ENCODE data around the gene TSPAN17. TPM values are rescaled to one million over a fixed set of nuclear protein-coding genes. Genes with fewer than 3 reads are reported as not detected.

The TSPAN17 gene
- total and polyA plus RNA-seq, 9 of the 15 experiments (the other 6 are each of a cell fraction or from before 2014, with no cell fraction given), result 0.73 to 58.3 (median 34.5) TPM

DNA sequence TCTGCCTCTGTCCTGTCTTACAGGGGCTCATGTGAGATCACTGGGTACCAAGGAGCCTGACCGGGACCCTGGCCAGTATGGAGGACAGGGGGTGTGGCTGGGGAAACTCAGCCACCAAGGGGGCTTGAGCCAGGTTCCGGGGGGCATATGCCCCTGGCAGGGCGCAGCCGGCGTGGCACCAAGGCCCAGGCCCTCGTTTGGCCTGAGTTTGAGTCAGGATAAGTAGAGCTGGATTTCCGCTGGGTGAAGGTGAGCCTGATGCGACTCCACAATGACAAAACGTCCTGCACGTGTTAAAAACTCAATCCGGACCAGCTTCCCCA is 616 bp upstream of the TSPAN17 start (continued):
- TF ChIP-seq, protein P1, sequence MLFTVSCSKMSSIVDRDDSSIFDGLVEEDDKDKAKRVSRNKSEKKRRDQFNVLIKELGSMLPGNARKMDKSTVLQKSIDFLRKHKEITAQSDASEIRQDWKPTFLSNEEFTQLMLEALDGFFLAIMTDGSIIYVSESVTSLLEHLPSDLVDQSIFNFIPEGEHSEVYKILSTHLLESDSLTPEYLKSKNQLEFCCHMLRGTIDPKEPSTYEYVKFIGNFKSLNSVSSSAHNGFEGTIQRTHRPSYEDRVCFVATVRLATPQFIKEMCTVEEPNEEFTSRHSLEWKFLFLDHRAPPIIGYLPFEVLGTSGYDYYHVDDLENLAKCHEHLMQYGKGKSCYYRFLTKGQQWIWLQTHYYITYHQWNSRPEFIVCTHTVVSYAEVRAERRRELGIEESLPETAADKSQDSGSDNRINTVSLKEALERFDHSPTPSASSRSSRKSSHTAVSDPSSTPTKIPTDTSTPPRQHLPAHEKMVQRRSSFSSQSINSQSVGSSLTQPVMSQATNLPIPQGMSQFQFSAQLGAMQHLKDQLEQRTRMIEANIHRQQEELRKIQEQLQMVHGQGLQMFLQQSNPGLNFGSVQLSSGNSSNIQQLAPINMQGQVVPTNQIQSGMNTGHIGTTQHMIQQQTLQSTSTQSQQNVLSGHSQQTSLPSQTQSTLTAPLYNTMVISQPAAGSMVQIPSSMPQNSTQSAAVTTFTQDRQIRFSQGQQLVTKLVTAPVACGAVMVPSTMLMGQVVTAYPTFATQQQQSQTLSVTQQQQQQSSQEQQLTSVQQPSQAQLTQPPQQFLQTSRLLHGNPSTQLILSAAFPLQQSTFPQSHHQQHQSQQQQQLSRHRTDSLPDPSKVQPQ (CRISPR knock-in tag; IDR thresholded peaks at IDR 0.05; ENCODE audit: borderline replicate concordance), result no peak
- TF ChIP-seq DMBX1 (CRISPR knock-in tag; IDR thresholded peaks at IDR 0.05; ENCODE audit: borderline replicate concordance) (0 out of 2 replicates have a peak, but pooled peaks have one; percentile 46), IRF2 (CRISPR knock-in tag; IDR thresholded peaks at IDR 0.05) (no peak), KLF13 (tag; IDR thresholded peaks at IDR 0.05; ENCODE audit: borderline replicate concordance, low read depth) (no peak), E2F3 (CRISPR knock-in tag; IDR thresholded peaks at IDR 0.05) (no peak), SIX5 (IDR thresholded peaks at IDR 0.05; ENCODE audit: borderline replicate concordance in 1 of 2, insufficient read depth in 1 of 2, low read depth in 1 of 2, low read length in 2 of 2) (no peak), ZNF507 (tag; conservative IDR thresholded peaks at IDR 0.05) (no peak), MEIS2 (IDR thresholded peaks at IDR 0.05; ENCODE audit: partially characterized antibody) (no peak), ZC3H8 (IDR thresholded peaks at IDR 0.05) (no peak), HMG20B (CRISPR knock-in tag; IDR thresholded peaks at IDR 0.05) (no peak), ZSCAN29 (IDR thresholded peaks at IDR 0.05) (no peak), TRIM24 (IDR thresholded peaks at IDR 0.05) (no peak)
- TF ChIP-seq, protein P2, sequence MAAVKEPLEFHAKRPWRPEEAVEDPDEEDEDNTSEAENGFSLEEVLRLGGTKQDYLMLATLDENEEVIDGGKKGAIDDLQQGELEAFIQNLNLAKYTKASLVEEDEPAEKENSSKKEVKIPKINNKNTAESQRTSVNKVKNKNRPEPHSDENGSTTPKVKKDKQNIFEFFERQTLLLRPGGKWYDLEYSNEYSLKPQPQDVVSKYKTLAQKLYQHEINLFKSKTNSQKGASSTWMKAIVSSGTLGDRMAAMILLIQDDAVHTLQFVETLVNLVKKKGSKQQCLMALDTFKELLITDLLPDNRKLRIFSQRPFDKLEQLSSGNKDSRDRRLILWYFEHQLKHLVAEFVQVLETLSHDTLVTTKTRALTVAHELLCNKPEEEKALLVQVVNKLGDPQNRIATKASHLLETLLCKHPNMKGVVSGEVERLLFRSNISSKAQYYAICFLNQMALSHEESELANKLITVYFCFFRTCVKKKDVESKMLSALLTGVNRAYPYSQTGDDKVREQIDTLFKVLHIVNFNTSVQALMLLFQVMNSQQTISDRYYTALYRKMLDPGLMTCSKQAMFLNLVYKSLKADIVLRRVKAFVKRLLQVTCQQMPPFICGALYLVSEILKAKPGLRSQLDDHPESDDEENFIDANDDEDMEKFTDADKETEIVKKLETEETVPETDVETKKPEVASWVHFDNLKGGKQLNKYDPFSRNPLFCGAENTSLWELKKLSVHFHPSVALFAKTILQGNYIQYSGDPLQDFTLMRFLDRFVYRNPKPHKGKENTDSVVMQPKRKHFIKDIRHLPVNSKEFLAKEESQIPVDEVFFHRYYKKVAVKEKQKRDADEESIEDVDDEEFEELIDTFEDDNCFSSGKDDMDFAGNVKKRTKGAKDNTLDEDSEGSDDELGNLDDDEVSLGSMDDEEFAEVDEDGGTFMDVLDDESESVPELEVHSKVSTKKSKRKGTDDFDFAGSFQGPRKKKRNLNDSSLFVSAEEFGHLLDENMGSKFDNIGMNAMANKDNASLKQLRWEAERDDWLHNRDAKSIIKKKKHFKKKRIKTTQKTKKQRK (IDR thresholded peaks at IDR 0.05; ENCODE audit: borderline replicate concordance, low read depth, low read length), result no peak
- TF ChIP-seq, protein P3, sequence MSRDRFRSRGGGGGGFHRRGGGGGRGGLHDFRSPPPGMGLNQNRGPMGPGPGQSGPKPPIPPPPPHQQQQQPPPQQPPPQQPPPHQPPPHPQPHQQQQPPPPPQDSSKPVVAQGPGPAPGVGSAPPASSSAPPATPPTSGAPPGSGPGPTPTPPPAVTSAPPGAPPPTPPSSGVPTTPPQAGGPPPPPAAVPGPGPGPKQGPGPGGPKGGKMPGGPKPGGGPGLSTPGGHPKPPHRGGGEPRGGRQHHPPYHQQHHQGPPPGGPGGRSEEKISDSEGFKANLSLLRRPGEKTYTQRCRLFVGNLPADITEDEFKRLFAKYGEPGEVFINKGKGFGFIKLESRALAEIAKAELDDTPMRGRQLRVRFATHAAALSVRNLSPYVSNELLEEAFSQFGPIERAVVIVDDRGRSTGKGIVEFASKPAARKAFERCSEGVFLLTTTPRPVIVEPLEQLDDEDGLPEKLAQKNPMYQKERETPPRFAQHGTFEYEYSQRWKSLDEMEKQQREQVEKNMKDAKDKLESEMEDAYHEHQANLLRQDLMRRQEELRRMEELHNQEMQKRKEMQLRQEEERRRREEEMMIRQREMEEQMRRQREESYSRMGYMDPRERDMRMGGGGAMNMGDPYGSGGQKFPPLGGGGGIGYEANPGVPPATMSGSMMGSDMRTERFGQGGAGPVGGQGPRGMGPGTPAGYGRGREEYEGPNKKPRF (IDR thresholded peaks at IDR 0.05; ENCODE audit: low read depth, low read length), result no peak
- TF ChIP-seq, protein P4, sequence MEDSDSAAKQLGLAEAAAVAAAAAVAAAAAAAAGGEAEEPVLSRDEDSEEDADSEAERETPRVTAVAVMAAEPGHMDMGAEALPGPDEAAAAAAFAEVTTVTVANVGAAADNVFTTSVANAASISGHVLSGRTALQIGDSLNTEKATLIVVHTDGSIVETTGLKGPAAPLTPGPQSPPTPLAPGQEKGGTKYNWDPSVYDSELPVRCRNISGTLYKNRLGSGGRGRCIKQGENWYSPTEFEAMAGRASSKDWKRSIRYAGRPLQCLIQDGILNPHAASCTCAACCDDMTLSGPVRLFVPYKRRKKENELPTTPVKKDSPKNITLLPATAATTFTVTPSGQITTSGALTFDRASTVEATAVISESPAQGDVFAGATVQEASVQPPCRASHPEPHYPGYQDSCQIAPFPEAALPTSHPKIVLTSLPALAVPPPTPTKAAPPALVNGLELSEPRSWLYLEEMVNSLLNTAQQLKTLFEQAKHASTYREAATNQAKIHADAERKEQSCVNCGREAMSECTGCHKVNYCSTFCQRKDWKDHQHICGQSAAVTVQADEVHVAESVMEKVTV (CRISPR knock-in tag; IDR thresholded peaks at IDR 0.05), result no peak
- TF ChIP-seq, protein P5, sequence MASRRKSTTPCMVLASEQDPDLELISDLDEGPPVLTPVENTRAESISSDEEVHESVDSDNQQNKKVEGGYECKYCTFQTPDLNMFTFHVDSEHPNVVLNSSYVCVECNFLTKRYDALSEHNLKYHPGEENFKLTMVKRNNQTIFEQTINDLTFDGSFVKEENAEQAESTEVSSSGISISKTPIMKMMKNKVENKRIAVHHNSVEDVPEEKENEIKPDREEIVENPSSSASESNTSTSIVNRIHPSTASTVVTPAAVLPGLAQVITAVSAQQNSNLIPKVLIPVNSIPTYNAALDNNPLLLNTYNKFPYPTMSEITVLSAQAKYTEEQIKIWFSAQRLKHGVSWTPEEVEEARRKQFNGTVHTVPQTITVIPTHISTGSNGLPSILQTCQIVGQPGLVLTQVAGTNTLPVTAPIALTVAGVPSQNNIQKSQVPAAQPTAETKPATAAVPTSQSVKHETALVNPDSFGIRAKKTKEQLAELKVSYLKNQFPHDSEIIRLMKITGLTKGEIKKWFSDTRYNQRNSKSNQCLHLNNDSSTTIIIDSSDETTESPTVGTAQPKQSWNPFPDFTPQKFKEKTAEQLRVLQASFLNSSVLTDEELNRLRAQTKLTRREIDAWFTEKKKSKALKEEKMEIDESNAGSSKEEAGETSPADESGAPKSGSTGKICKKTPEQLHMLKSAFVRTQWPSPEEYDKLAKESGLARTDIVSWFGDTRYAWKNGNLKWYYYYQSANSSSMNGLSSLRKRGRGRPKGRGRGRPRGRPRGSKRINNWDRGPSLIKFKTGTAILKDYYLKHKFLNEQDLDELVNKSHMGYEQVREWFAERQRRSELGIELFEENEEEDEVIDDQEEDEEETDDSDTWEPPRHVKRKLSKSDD (conservative IDR thresholded peaks at IDR 0.05; ENCODE audit: low read length), result no peak
